ENCODE measurements around the gene CUX1.

DNA sequence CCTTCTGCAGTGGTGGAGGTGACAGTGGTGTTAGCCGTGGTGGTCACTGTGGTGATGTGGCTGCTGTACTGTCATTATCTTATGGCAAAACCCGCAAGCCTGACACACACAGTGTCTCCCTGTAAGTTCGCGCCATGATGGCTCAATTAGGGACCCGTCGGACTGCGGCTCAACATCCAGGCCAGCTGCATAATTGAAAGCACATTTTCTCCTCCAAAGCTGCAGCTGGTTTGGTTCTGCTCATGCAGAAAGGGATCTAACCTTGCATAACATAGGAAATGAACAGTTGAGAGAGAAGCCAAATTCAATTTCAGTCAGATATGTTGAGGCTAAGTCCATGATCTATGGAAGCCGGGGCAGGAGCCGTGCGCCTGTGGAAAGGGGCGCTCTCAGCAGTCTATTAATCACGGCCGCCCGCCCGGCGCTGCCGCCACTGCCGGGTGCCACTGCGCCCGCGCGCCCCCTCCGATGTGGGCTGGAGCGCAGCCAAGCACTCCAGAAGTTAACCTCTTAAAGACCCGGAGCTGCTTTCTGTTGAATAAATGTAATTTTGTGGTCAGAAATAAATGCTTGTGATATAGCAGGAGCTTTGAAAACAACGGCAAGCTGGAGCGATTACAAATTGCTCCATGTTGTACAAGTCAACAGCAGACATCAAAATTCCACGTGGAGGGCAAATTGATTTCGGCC lies 227.7 kb downstream of the CUX1 start:
- TF ChIP-seq, protein P1, sequence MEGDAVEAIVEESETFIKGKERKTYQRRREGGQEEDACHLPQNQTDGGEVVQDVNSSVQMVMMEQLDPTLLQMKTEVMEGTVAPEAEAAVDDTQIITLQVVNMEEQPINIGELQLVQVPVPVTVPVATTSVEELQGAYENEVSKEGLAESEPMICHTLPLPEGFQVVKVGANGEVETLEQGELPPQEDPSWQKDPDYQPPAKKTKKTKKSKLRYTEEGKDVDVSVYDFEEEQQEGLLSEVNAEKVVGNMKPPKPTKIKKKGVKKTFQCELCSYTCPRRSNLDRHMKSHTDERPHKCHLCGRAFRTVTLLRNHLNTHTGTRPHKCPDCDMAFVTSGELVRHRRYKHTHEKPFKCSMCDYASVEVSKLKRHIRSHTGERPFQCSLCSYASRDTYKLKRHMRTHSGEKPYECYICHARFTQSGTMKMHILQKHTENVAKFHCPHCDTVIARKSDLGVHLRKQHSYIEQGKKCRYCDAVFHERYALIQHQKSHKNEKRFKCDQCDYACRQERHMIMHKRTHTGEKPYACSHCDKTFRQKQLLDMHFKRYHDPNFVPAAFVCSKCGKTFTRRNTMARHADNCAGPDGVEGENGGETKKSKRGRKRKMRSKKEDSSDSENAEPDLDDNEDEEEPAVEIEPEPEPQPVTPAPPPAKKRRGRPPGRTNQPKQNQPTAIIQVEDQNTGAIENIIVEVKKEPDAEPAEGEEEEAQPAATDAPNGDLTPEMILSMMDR (IDR thresholded peaks at IDR 0.05; ENCODE audit: low read length), result no peak
- TF ChIP-seq EZH2phosphoT487 (IDR thresholded peaks at IDR 0.05; ENCODE audit: low read length), result no peak
- no peak for TF ChIP-seq EZH2 (optimal IDR thresholded peaks at IDR 0.05; ENCODE audit: low read depth, low read length)

All from MM.1S (cell line).